Liver (tissue), 9 donors: ENCODE data around the gene MPZL2. TPM values are rescaled to one million over a fixed set of nuclear protein-coding genes. Genes with fewer than 3 reads are reported as not detected.

Experiments used
- DNase-seq: peaks from one replicate; pipeline ENCODE4 v3.0.0-alpha.2; 2017; ENCODE audit warnings: low spot score
- H3K27ac ChIP-seq, 2 donors: one replicate each; pipeline ENCODE4 v1.7.0; 2013; ENCODE audit warnings: inconsistent platforms in 2 of 2, low read length in 2 of 2, control low read depth in 1 of 2, low read depth in 1 of 2, mild to moderate bottlenecking in 1 of 2
- H3K27me3 ChIP-seq, 4 donors: one replicate each; pipeline versions ENCODE4 v1.6.1 to v1.7.0; 2013; ENCODE audit warnings: low read length in 3 of 4, inconsistent platforms in 1 of 4, mild to moderate bottlenecking in 1 of 4, moderate library complexity in 1 of 4; ENCODE audit not compliant: control insufficient read depth in 4 of 4, insufficient read depth in 4 of 4
- H3K36me3 ChIP-seq, 4 donors: one replicate each; pipeline versions ENCODE4 v1.6.1 to v1.7.0; 2013; ENCODE audit warnings: low read length in 3 of 4, mild to moderate bottlenecking in 3 of 4, low read depth in 1 of 4, moderate library complexity in 1 of 4; ENCODE audit not compliant: control insufficient read depth in 4 of 4, insufficient read depth in 3 of 4
- H3K4me1 ChIP-seq, 4 donors: one replicate each; pipeline versions ENCODE4 v1.6.1 to v1.7.0; 2013; ENCODE audit warnings: low read length in 3 of 4, mild to moderate bottlenecking in 3 of 4, moderate library complexity in 1 of 4; ENCODE audit not compliant: control insufficient read depth in 4 of 4, insufficient read depth in 4 of 4
- H3K4me3 ChIP-seq, 3 donors: one replicate each; pipeline versions ENCODE4 v1.6.1 to v1.7.0; 2013; ENCODE audit warnings: low read length in 3 of 3, control low read depth in 1 of 3, low read depth in 1 of 3, mild to moderate bottlenecking in 1 of 3
- H3K9ac ChIP-seq, 2 donors: one replicate each; pipeline ENCODE4 v1.7.0; 2013; ENCODE audit warnings: low read length in 2 of 2, mild to moderate bottlenecking in 2 of 2, moderate library complexity in 2 of 2, control low read depth in 1 of 2, low read depth in 1 of 2
- H3K9me3 ChIP-seq, 4 donors: one replicate each; pipeline versions ENCODE4 v1.6.1 to v1.7.0; 2013; ENCODE audit warnings: low read length in 3 of 4; ENCODE audit not compliant: control insufficient read depth in 4 of 4
- EGR1 ChIP-seq, 2 donors: IDR thresholded peaks; 2 replicates each; pipeline ENCODE4 v1.6.1; 2016 to 2018; ENCODE audit warnings: antibody characterized with exemption in 2 of 2, low read depth in 2 of 2
- FOXA1 ChIP-seq: IDR thresholded peaks from 2 replicates; pipeline ENCODE4 v1.6.1; 2016; ENCODE audit warnings: antibody characterized with exemption
- FOXA2 ChIP-seq: IDR thresholded peaks from 2 replicates; pipeline ENCODE4 v1.6.1; 2016; ENCODE audit warnings: antibody characterized with exemption
- GABPA ChIP-seq, 2 donors: IDR thresholded peaks in 1 of 2; conservative IDR thresholded peaks in 1 of 2; 2 replicates each; pipeline ENCODE4 v1.6.1; 2016; ENCODE audit warnings: antibody characterized with exemption in 2 of 2, mild to moderate bottlenecking in 1 of 2, moderate library complexity in 1 of 2
- HNF4A ChIP-seq, 2 donors: conservative IDR thresholded peaks; 2 replicates each; pipeline ENCODE4 v1.6.1; 2016; ENCODE audit warnings: antibody characterized with exemption in 2 of 2, mild to moderate bottlenecking in 2 of 2
- HNF4G ChIP-seq: IDR thresholded peaks from 2 replicates; pipeline ENCODE4 v1.6.1; 2016; ENCODE audit warnings: antibody characterized with exemption
- JUND ChIP-seq, 2 donors: IDR thresholded peaks; 2 replicates each; pipeline ENCODE4 v1.6.1; 2016; ENCODE audit warnings: antibody characterized with exemption in 2 of 2
- NR2F2 ChIP-seq: IDR thresholded peaks from 2 replicates; pipeline ENCODE4 v1.6.1; 2016; ENCODE audit warnings: antibody characterized with exemption
- RAD21 ChIP-seq, 2 donors: IDR thresholded peaks; 2 replicates each; pipeline ENCODE4 v1.6.1; 2016; ENCODE audit warnings: antibody characterized with exemption in 2 of 2, mild to moderate bottlenecking in 2 of 2
- RXRA ChIP-seq, 2 donors: IDR thresholded peaks; 2 replicates each; pipeline ENCODE4 v1.6.1; 2017 to 2018; ENCODE audit warnings: antibody characterized with exemption in 2 of 2, mild to moderate bottlenecking in 1 of 2
- SP1 ChIP-seq: IDR thresholded peaks from 2 replicates; pipeline ENCODE4 v1.6.1; 2018; ENCODE audit warnings: antibody characterized with exemption, mild to moderate bottlenecking
- TAF1 ChIP-seq: conservative IDR thresholded peaks from 2 replicates; pipeline ENCODE4 v1.6.1; 2016; ENCODE audit warnings: antibody characterized with exemption, mild to moderate bottlenecking
- YY1 ChIP-seq: IDR thresholded peaks from 2 replicates; pipeline ENCODE4 v1.6.1; 2016; ENCODE audit warnings: antibody characterized with exemption, mild to moderate bottlenecking
- ZBTB33 ChIP-seq: IDR thresholded peaks from 2 replicates; pipeline ENCODE4 v1.6.1; 2016; ENCODE audit warnings: antibody characterized with exemption
- WGBS: extraction: QIAGEN DNeasy Blood & Tissue Kit; methylation state at CpG from one replicate; pipeline ENCODE4 v1.1.7; 2013; 5-methylcytosine and 5-hydroxymethylcytosine counted together
- polyA plus RNA-seq, 2 donors: library from polyadenylated mRNA; stranded (reverse) in 1 of 2; unstranded in 1 of 2; fragments of 200-250 nt in 1 of 2; fragments of >200 nt in 1 of 2; fragmentation: Nextera tagmentation in 1 of 2; extraction: Ambion mirVana in 1 of 2; gene quantifications; one replicate each; pipeline versions ENCODE4 v1.2.1 to v1.2.3, GENCODE V29; 2013 to 2015
- total RNA-seq, 2 donors: library from RNA; depleted of rRNA; stranded (reverse); fragments of >200 nt; gene quantifications; one replicate each; pipeline ENCODE4 v1.2.3, GENCODE V29; 2014
- TF ChIP-seq, protein P1 (sequence below): IDR thresholded peaks from 2 replicates; pipeline ENCODE4 v1.6.1; 2016; ENCODE audit warnings: antibody characterized with exemption
- TF ChIP-seq, protein P2 (sequence below): IDR thresholded peaks from 2 replicates; pipeline ENCODE4 v1.6.1; 2016; ENCODE audit warnings: antibody characterized with exemption
- TF ChIP-seq, protein P3 (sequence below): fragments of 150-350 bp; IDR thresholded peaks from 2 replicates; pipeline ENCODE4 v1.5.1; 2017; ENCODE audit warnings: improper control_type of control experiment, low read depth, low read length; ENCODE audit not compliant: missing input control
- TF ChIP-seq, protein P4 (sequence below): IDR thresholded peaks from 2 replicates; pipeline ENCODE4 v1.6.1; 2016; ENCODE audit warnings: antibody characterized with exemption, mild to moderate bottlenecking
- donor health status: healthy.
- donor health status: healthy.
- donor health status: healthy.
- donor health status: healthy.
- donor health status: healthy.

MPZL2 gene
- total and polyA plus RNA-seq, 4 donors = 8.4 to 17.2 (median 11.9) TPM

DNA sequence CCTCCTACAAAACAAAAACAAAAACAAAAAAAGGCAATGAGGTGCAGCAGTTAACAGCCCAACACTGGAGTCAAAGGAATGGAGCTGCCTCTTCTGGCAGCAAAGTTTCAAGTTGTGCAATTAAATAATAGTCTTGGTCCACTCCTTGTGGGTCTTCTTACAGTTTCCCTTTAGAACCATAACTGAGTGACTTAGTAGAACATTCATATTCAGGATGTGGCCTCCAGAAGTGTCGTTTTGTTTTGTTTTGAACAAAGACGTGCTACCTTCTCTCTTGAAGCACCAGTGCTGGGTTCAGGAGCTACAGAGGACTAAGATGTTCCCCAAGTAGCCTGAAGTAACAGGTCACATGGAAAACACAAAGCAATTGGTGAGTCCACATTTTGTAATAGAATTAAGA lies 37.3 kb downstream of the MPZL2 start:
- no peak for DNase-seq
- H3K9ac ChIP-seq = no peak overlapping the region
- H3K4me1 ChIP-seq = no peaks in the 10 kb centered on the region
- H3K27ac ChIP-seq = no peak overlapping the region
- no peaks in the 10 kb centered on the region for H3K9me3 ChIP-seq
- no peaks in the 10 kb centered on the region for H3K27me3 ChIP-seq
- peaks cover 0 to 5% (median 1%) of the 10 kb centered on the region in 4 donors for H3K36me3 ChIP-seq
- WGBS = 83% methylated on average over 2 of the region's 2 CpGs
- H3K4me3 ChIP-seq = no peak overlapping the region
- TF ChIP-seq YY1 (no peak), ZBTB33 (no peak), GABPA (IDR thresholded peaks at IDR 0.05 in 1 of 2, conservative IDR thresholded peaks at IDR 0.05 in 1 of 2) (no peak), TAF1 (no peak), HNF4G (no peak), JUND (IDR thresholded peaks at IDR 0.05) (no peak), EGR1 (IDR thresholded peaks at IDR 0.05; ENCODE audit: low read depth in 2 of 2) (no peak), SP1 (no peak), HNF4A (conservative IDR thresholded peaks at IDR 0.05) (no peak), RXRA (IDR thresholded peaks at IDR 0.05) (no peak), RAD21 (IDR thresholded peaks at IDR 0.05) (no peak), FOXA2 (no peak), FOXA1 (no peak), NR2F2 (no peak)
- TF ChIP-seq, protein P1, sequence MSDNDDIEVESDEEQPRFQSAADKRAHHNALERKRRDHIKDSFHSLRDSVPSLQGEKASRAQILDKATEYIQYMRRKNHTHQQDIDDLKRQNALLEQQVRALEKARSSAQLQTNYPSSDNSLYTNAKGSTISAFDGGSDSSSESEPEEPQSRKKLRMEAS = no peak
- TF ChIP-seq, protein P2, sequence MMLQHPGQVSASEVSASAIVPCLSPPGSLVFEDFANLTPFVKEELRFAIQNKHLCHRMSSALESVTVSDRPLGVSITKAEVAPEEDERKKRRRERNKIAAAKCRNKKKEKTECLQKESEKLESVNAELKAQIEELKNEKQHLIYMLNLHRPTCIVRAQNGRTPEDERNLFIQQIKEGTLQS = no peak
- TF ChIP-seq, protein P3, sequence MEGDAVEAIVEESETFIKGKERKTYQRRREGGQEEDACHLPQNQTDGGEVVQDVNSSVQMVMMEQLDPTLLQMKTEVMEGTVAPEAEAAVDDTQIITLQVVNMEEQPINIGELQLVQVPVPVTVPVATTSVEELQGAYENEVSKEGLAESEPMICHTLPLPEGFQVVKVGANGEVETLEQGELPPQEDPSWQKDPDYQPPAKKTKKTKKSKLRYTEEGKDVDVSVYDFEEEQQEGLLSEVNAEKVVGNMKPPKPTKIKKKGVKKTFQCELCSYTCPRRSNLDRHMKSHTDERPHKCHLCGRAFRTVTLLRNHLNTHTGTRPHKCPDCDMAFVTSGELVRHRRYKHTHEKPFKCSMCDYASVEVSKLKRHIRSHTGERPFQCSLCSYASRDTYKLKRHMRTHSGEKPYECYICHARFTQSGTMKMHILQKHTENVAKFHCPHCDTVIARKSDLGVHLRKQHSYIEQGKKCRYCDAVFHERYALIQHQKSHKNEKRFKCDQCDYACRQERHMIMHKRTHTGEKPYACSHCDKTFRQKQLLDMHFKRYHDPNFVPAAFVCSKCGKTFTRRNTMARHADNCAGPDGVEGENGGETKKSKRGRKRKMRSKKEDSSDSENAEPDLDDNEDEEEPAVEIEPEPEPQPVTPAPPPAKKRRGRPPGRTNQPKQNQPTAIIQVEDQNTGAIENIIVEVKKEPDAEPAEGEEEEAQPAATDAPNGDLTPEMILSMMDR = no peak
- TF ChIP-seq, protein P4, sequence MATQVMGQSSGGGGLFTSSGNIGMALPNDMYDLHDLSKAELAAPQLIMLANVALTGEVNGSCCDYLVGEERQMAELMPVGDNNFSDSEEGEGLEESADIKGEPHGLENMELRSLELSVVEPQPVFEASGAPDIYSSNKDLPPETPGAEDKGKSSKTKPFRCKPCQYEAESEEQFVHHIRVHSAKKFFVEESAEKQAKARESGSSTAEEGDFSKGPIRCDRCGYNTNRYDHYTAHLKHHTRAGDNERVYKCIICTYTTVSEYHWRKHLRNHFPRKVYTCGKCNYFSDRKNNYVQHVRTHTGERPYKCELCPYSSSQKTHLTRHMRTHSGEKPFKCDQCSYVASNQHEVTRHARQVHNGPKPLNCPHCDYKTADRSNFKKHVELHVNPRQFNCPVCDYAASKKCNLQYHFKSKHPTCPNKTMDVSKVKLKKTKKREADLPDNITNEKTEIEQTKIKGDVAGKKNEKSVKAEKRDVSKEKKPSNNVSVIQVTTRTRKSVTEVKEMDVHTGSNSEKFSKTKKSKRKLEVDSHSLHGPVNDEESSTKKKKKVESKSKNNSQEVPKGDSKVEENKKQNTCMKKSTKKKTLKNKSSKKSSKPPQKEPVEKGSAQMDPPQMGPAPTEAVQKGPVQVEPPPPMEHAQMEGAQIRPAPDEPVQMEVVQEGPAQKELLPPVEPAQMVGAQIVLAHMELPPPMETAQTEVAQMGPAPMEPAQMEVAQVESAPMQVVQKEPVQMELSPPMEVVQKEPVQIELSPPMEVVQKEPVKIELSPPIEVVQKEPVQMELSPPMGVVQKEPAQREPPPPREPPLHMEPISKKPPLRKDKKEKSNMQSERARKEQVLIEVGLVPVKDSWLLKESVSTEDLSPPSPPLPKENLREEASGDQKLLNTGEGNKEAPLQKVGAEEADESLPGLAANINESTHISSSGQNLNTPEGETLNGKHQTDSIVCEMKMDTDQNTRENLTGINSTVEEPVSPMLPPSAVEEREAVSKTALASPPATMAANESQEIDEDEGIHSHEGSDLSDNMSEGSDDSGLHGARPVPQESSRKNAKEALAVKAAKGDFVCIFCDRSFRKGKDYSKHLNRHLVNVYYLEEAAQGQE = no peak
